ENCODE data around the gene PRXL2B.

DNA sequence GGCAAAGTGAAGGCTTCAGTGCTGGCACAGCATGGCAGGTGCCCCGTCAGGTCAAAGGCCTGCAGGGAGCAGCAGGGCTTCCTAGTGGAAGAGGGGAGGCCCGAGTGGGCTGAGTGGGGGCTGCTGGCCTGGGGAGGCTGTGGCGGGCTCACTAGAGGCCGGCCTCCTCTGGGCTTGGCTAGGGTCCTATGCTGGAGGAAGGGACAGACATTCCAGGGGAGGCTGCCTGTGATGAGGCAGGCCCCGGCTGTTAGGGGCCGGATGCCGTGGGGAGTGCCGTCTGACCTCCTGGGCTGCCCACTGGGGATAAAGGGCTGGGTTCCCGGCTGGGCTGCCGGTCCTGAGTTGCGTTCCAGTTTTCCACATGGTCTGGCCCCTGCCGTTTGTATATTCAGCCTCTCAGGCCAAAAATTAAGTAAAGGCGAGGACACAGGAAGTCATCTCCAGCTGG lies 21.1 kb downstream of the PRXL2B start:
- TF ChIP-seq CTCF (IDR thresholded peaks at IDR 0.05) (no peak), POLR2A (IDR thresholded peaks at IDR 0.05) (no peak)

Measured in adrenal gland (tissue), 5 donors.